GM12875 (cell line): ENCODE measurements around the gene TMPRSS13.

ENCODE experiments used
- H3K4me3 ChIP-seq: one replicate; pipeline ENCODE4 v1.5.1; 2011; ENCODE audit warnings: low read depth, low read length, control low read depth
- CTCF ChIP-seq: IDR thresholded peaks from 2 replicates; pipeline ENCODE4 v1.5.1; 2011; ENCODE audit warnings: low read depth, mild to moderate bottlenecking, control low read depth, inconsistent platforms, low read length, moderate library complexity, borderline replicate concordance; ENCODE audit not compliant: insufficient read depth

Gene TMPRSS13

GRCh38 chr11:117871784-117872183 lies 57.4 kb downstream of the TMPRSS13 start:
- H3K4me3 ChIP-seq: no peak overlapping the region
- no peak for TF ChIP-seq CTCF

GRCh38 chr11:117871160-117871559 lies 58.0 kb downstream of the TMPRSS13 start:
- no peak for TF ChIP-seq CTCF
- H3K4me3 ChIP-seq: no peak overlapping the region

GRCh38 chr11:117870103-117870952 lies 58.9 kb downstream of the TMPRSS13 start:
- no peak overlapping the region for H3K4me3 ChIP-seq
- no peak for TF ChIP-seq CTCF

GRCh38 chr11:117869604-117870003 lies 59.6 kb downstream of the TMPRSS13 start:
- no peak overlapping the region for H3K4me3 ChIP-seq

GRCh38 chr11:117868815-117869561 lies 60.2 kb downstream of the TMPRSS13 start:
- no peak overlapping the region for H3K4me3 ChIP-seq
- no peak for TF ChIP-seq CTCF

More at GRCh38 chr11:117869604-117870003, 59.6 kb downstream of the TMPRSS13 start:
- no peak for TF ChIP-seq CTCF

GRCh38 chr11:117868088-117868487 lies 61.1 kb downstream of the TMPRSS13 start:
- H3K4me3 ChIP-seq: no peak overlapping the region
- no peak for TF ChIP-seq CTCF
